PC-3 (cell line): ENCODE measurements around the gene ZBTB45. TPM values are rescaled to one million over a fixed set of nuclear protein-coding genes. Genes with fewer than 3 reads are reported as not detected.

Experiments
- ATAC-seq: fragments of 200-7000 bp; cut with Tn5 transposase; 2 replicates; pipeline ENCODE4 v1.9.1; 2020; ENCODE audit warnings: mild to moderate bottlenecking, moderate library complexity
- BruUV-seq: library from RNA; stranded (reverse); fragments of 400-500 nt; replicated peaks from 2 replicates; lab custom pipeline; 2021; lab: Mats Ljungman, UMichigan
- CTCF ChIA-PET: fragments of 300-600 bp; sonication (Branson Sonifier 250); formaldehyde crosslinking; loops from one replicate; lab custom pipeline; 2022; ENCODE audit warnings: antibody characterized with exemption; lab: Charles Lee
- POLR2A ChIA-PET: fragments of 300-600 bp; sonication (Branson Sonifier 250); formaldehyde crosslinking; loops from one replicate; lab custom pipeline; 2022; ENCODE audit warnings: antibody characterized with exemption; ENCODE audit not compliant: unreplicated experiment; lab: Charles Lee
- DNase-seq: peaks from one replicate; pipeline ENCODE4 v3.0.0-alpha.2; 2015
- H2AFZ ChIP-seq: fragments of 300-600 bp; sonication (generic); 2 replicates; pipeline ENCODE4 v1.6.0; 2016; ENCODE audit warnings: antibody characterized with exemption, low read length
- H3F3A ChIP-seq: fragments of 300-600 bp; sonication (generic); one replicate; pipeline ENCODE4 v1.6.0; 2017; ENCODE audit warnings: antibody characterized with exemption, low read length, control low read depth, mild to moderate bottlenecking; ENCODE audit not compliant: unreplicated experiment
- H3K27ac ChIP-seq: fragments of 300-600 bp; sonication (generic); 2 replicates; pipeline ENCODE4 v1.5.1; 2016; ENCODE audit warnings: mild to moderate bottlenecking, low read length
- H3K27me3 ChIP-seq: fragments of 300-600 bp; sonication (generic); 2 replicates; pipeline ENCODE4 v1.6.1; 2016; ENCODE audit warnings: low read length, mixed read lengths
- H3K36me3 ChIP-seq: fragments of 300-600 bp; sonication (generic); 2 replicates; pipeline ENCODE4 v1.6.1; 2016; ENCODE audit warnings: low read depth, mixed run types, low read length, mixed read lengths
- H3K4me1 ChIP-seq: fragments of 300-600 bp; sonication (generic); 2 replicates; pipeline ENCODE4 v1.5.1; 2016; ENCODE audit warnings: low read length; ENCODE audit not compliant: insufficient read depth
- H3K4me2 ChIP-seq: fragments of 300-600 bp; sonication (generic); 2 replicates; pipeline ENCODE4 v1.6.0; 2016; ENCODE audit warnings: low read length
- H3K4me3 ChIP-seq: fragments of 300-600 bp; sonication (generic); 2 replicates; pipeline ENCODE4 v1.5.1; 2016; ENCODE audit warnings: mild to moderate bottlenecking, low read length, mixed read lengths
- H3K79me2 ChIP-seq: fragments of 300-600 bp; sonication (generic); 2 replicates; pipeline ENCODE4 v1.6.1; 2017; ENCODE audit warnings: low read length, mixed read lengths
- H3K9ac ChIP-seq: fragments of 300-600 bp; sonication (generic); 2 replicates; pipeline ENCODE4 v1.6.0; 2016; ENCODE audit warnings: mild to moderate bottlenecking, low read length
- H3K9me2 ChIP-seq: fragments of 300-600 bp; sonication (generic); replicated peaks from 2 replicates; pipeline ENCODE4 v1.6.1; 2016; ENCODE audit warnings: mixed run types, low read length, mixed read lengths
- H3K9me3 ChIP-seq: fragments of 300-600 bp; sonication (generic); 2 replicates; pipeline ENCODE4 v1.6.1; 2016; ENCODE audit warnings: low read length, mixed read lengths
- H4K20me1 ChIP-seq: fragments of 300-600 bp; sonication (generic); 2 replicates; pipeline ENCODE4 v1.6.1; 2016; ENCODE audit warnings: low read length, mixed read lengths
- EZH2 ChIP-seq: fragments of 300-600 bp; sonication (generic); IDR thresholded peaks from one replicate; pipeline ENCODE4 v1.6.1; 2017; ENCODE audit warnings: antibody characterized with exemption, mild to moderate bottlenecking, low read length; ENCODE audit not compliant: unreplicated experiment
- EZH2phosphoT487 ChIP-seq: fragments of 300-600 bp; sonication (generic); IDR thresholded peaks from 2 replicates; pipeline ENCODE4 v1.6.1; 2018; ENCODE audit warnings: mild to moderate bottlenecking, antibody characterized with exemption, low read length, borderline replicate concordance
- intact Hi-C: fragments of 100-400 bp; cut with micrococcal nuclease; formaldehyde crosslinking; loops from 2 replicates; pipeline ENCODE4 v1.9.0; 2023
- total RNA-seq: library from RNA; depleted of rRNA; stranded (reverse); fragments of >200 nt; gene quantifications from 2 replicates; pipeline ENCODE4 v1.2.3, GENCODE V29; 2014
- TF ChIP-seq, protein P1 (sequence below): fragments of 300-600 bp; sonication (generic); conservative IDR thresholded peaks from 2 replicates; pipeline ENCODE4 v1.5.1; 2017; ENCODE audit warnings: antibody characterized with exemption, low read depth, mild to moderate bottlenecking, low read length

Gene ZBTB45
- total RNA-seq, 1 experiment from 2014 or later = 14.0 TPM

DNA sequence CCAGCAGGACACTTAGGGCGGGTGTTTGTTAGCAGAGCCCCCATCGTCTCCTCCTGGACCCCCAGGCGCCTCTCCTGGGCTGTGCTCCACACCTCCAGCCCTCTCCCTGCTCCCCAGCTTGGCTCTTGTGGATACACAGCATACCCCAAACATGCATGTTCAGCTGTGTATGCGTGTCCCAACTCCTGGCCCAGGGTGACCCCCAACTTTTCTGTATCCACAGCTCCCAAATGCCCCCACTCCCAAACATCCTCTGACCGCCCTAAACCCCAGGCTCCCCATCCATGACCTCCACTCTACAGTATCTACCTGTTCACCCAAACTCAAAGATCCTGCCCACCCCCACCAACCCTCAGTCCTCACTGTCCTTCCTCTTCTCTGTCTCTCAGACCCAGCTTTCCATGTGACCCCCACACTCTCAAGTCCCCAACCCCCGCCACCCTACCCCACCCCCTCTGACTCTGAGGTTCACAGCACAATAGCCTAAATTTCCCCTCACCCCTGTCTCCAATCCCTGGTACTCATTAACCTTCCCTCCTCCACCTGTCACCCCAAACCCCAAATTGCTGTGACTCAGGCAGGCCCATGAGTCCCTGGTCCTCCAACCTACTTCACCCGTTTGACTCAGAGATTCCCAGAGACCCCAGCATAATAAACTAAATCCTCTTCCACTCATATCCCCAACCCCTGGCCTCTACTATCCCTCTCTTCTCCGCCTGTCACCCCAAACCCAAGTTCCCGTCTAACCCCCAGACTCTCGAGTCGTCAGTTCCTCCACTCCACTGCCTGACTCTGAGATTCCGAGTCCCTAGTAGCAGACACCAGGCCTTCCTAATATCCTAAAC, 37.8 kb upstream of the ZBTB45 start:
- no peaks in the 10 kb centered on the region for H4K20me1 ChIP-seq
- DNase-seq (no peak), ATAC-seq (no peak)
- TF ChIP-seq EZH2 = no peak
- TF ChIP-seq, protein P1, sequence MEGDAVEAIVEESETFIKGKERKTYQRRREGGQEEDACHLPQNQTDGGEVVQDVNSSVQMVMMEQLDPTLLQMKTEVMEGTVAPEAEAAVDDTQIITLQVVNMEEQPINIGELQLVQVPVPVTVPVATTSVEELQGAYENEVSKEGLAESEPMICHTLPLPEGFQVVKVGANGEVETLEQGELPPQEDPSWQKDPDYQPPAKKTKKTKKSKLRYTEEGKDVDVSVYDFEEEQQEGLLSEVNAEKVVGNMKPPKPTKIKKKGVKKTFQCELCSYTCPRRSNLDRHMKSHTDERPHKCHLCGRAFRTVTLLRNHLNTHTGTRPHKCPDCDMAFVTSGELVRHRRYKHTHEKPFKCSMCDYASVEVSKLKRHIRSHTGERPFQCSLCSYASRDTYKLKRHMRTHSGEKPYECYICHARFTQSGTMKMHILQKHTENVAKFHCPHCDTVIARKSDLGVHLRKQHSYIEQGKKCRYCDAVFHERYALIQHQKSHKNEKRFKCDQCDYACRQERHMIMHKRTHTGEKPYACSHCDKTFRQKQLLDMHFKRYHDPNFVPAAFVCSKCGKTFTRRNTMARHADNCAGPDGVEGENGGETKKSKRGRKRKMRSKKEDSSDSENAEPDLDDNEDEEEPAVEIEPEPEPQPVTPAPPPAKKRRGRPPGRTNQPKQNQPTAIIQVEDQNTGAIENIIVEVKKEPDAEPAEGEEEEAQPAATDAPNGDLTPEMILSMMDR = no peak
- TF ChIP-seq EZH2phosphoT487 = no peak
- H3K9ac ChIP-seq = peak overlapping the region; percentile 98
- H3K27me3 ChIP-seq = no peaks in the 10 kb centered on the region
- peaks cover 8% of the 10 kb centered on the region for H3F3A ChIP-seq
- H2AFZ ChIP-seq = no peak overlapping the region
- POLR2A ChIA-PET = interaction anchor here (0.9 kb wide), 1 partner anchor 14 kb away, joined by 4 read pairs; the partner anchor contains the start of gene TRIM28
- H3K4me1 ChIP-seq = peaks cover 50% of the 10 kb centered on the region
- BruUV-seq = no TSS peak
- CTCF ChIA-PET = no interaction called here
- peak overlapping the region; percentile 95 for H3K4me3 ChIP-seq
- no peaks in the 10 kb centered on the region for H3K9me2 ChIP-seq
- no peaks in the 10 kb centered on the region for H3K9me3 ChIP-seq
- intact Hi-C loops = loop anchor here (2.0 kb wide), 1 partner anchor 15 kb away; the partner anchor contains the start of gene MZF1
- H3K79me2 ChIP-seq = peaks cover 33% of the 10 kb centered on the region
- H3K27ac ChIP-seq = peak overlapping the region; percentile 17; the same call in 1 of the 2 replicates
- peak overlapping the region; percentile 94 for H3K4me2 ChIP-seq
- peaks cover 11% of the 10 kb centered on the region for H3K36me3 ChIP-seq

DNA sequence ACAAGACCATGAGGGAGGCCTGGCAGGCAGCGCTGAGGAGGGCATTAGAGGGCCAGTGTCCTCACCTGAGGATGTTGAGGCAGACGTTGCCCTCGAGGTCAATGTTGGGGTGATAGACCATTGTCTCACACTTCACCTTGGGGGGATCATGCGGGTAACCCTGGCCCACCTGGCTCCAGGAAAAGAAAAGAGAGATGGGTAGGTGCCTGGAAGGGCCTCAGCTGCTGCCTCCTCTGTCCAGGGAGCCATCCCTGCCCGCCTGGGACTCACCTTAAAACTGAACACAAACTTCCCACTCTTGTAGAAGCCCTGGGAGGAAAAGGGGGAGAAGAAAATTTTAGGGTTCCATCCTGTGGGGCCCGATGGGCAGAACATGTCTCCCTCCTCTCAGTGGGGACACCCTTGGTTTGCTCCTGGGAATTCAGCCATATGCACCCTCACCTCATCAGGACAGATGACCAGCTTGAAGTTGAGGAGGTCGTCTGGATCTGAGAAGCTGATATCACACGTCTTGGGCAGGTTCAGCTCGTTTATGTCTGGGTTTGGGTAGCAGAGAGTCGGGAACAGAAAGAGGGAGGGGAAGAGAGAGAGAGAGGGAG, 37.1 kb upstream of the ZBTB45 start:
- CTCF ChIA-PET = no interaction called here

More for the DNA sequence above, 37.1 kb upstream of the ZBTB45 start:
- no peak overlapping the region for H3K27ac ChIP-seq
- H3K4me3 ChIP-seq = peak overlapping the region; percentile 95
- H3K36me3 ChIP-seq = peaks cover 17% of the 10 kb centered on the region
- H3F3A ChIP-seq = peaks cover 8% of the 10 kb centered on the region
- TF ChIP-seq, protein P1 = no peak
- TF ChIP-seq EZH2phosphoT487 (no peak), EZH2 (no peak)
- intact Hi-C loops = no loop called here
- peaks cover 43% of the 10 kb centered on the region for H3K4me1 ChIP-seq
- H3K79me2 ChIP-seq = peaks cover 33% of the 10 kb centered on the region
- no TSS peak for BruUV-seq
- POLR2A ChIA-PET = no interaction called here
- no peak for ATAC-seq
- H3K9me3 ChIP-seq = no peaks in the 10 kb centered on the region
- H3K27me3 ChIP-seq = no peaks in the 10 kb centered on the region
- peak overlapping the region; percentile 94 for H3K4me2 ChIP-seq
- H3K9me2 ChIP-seq = no peaks in the 10 kb centered on the region
- no peaks in the 10 kb centered on the region for H4K20me1 ChIP-seq
- H2AFZ ChIP-seq = no peak overlapping the region
- peak overlapping the region; percentile 98 for H3K9ac ChIP-seq
- DNase-seq = no peak
